Heart right ventricle (tissue), 16 donors: ENCODE measurements around the gene DIP2C. TPM values are rescaled to one million over a fixed set of nuclear protein-coding genes. Genes with fewer than 3 reads are reported as not detected.

Experiments
- ATAC-seq, 8 donors: fragments of 200-7000 bp; cut with Tn5 transposase; one replicate each; pipeline ENCODE4 v1.9.1; 2020; ENCODE audit warnings: mild to moderate bottlenecking in 8 of 8, moderate library complexity in 8 of 8, moderate number of reproducible peaks in 1 of 8
- DNase-seq, 2 donors: peaks; one replicate each; pipeline ENCODE4 v3.0.0-alpha.2; 2020
- H3K27ac ChIP-seq, 10 donors: fragments of 200-600 bp; sonication (generic) in 2 of 10; one replicate each; pipeline versions ENCODE4 v1.5.0 to v1.8.0; 2020 to 2022; ENCODE audit warnings: mild to moderate bottlenecking in 3 of 10
- H3K27me3 ChIP-seq, 7 donors: fragments of 200-600 bp; one replicate each; pipeline ENCODE4 v1.8.0; 2021 to 2022; ENCODE audit warnings: mild to moderate bottlenecking in 2 of 7
- H3K36me3 ChIP-seq, 9 donors: fragments of 200-600 bp; sonication (generic) in 1 of 9; one replicate each; pipeline versions ENCODE4 v1.5.0 to v1.8.0; 2020 to 2022; ENCODE audit warnings: mild to moderate bottlenecking in 2 of 9
- H3K4me1 ChIP-seq, 9 donors: fragments of 200-600 bp; sonication (generic) in 1 of 9; one replicate each; pipeline versions ENCODE4 v1.5.0 to v1.8.0; 2020 to 2022; ENCODE audit warnings: mild to moderate bottlenecking in 4 of 9
- H3K4me3 ChIP-seq, 10 donors: fragments of 200-600 bp; sonication (generic) in 2 of 10; one replicate each; pipeline versions ENCODE4 v1.5.0 to v1.8.0; 2020 to 2022; ENCODE audit warnings: mild to moderate bottlenecking in 7 of 10, moderate library complexity in 2 of 10
- H3K9me3 ChIP-seq, 11 donors: fragments of 200-600 bp in 10 of 11; sonication (generic) in 2 of 11; one replicate each; pipeline versions ENCODE4 v1.5.0 to v1.8.0; 2013 to 2022; ENCODE audit warnings: mild to moderate bottlenecking in 2 of 11, control low read depth in 1 of 11, moderate library complexity in 1 of 11
- WGBS, 2 donors: extraction: QIAGEN DNeasy Blood & Tissue Kit; methylation state at CpG; one replicate each; pipeline ENCODE4 v1.1.7; 2013; ENCODE audit warnings: inconsistent platforms in 1 of 2; 5-methylcytosine and 5-hydroxymethylcytosine counted together
- intact Hi-C, 10 donors: fragments of 100-400 bp; cut with DNase I; formaldehyde crosslinking; loops; one replicate each; pipeline versions ENCODE4 v1.11.1 to v1.14.2; 2022
- polyA plus RNA-seq, 2 donors: library from polyadenylated mRNA; stranded (reverse); fragments of 200-250 nt; gene quantifications; one replicate each; pipeline ENCODE4 v1.2.3, GENCODE V29; 2013
- total RNA-seq, 10 donors: library from RNA; stranded (reverse); fragmentation: NEBNext Ultra II Directional in 3 of 10; extraction: Animal tissue kit (Norgen Biotek cat#: 25700) in 3 of 10; gene quantifications; one replicate each; pipeline versions ENCODE4 v1.2.1 to v1.2.4, GENCODE V29; 2021 to 2023
- TF ChIP-seq, protein P1 (sequence below), 9 donors: fragments of 200-600 bp; sonication (generic) in 2 of 9; IDR thresholded peaks; one replicate each; pipeline versions ENCODE4 v1.5.0 to v1.8.0; 2021 to 2022; ENCODE audit warnings: antibody characterized with exemption in 9 of 9, mild to moderate bottlenecking in 5 of 9, moderate library complexity in 1 of 9
- donor health status: Arrhythmogenic right ventricular cardiomyopathy.
- donor health status: ischemic (EF 13 %, LVEDD 7.1; RV severe dilation, severe dysfunction).
- donor health status: healthy with polysubstance abuse.
- donor health status: DM: no; HTN: yes; CAD: no.
- donor health status: DM: no; HTN: no; CAD: no.
- donor health status: ischemic (EF 25% LVEDD 6.9; RV normal size, moderate dysfunction).
- donor health status: ischemic (EF 25% LVEDD 5.7; RV mildly dilated, moderate dysfunction).
- donor health status: healthy.
- donor health status: DM: yes; HTN: yes; CAD: no.
- donor health status: Ischemic cardiomyopathy.
- donor health status: ischemic (EF 35%, LVEDD 5.7; RV mildly dilated, moderate dysfunction).
- donor health status: nonischemic (EF 11% LVEDD 7.7; RV severe dilation, severe dysfunction).
- donor health status: DM: yes; HTN: yes; CAD: no.
- donor health status: PGD.
- donor health status: ischemic (EF 29% LVEDD 5.4; RV normal size, mild dysfunction).
- donor health status: nonischemic (EF 23%, LVEDD 6.1; RV moderate dilation, normal function).

Gene DIP2C
- total and polyA plus RNA-seq, 12 donors: 7.1 to 48.2 (median 33.7) TPM

DNA sequence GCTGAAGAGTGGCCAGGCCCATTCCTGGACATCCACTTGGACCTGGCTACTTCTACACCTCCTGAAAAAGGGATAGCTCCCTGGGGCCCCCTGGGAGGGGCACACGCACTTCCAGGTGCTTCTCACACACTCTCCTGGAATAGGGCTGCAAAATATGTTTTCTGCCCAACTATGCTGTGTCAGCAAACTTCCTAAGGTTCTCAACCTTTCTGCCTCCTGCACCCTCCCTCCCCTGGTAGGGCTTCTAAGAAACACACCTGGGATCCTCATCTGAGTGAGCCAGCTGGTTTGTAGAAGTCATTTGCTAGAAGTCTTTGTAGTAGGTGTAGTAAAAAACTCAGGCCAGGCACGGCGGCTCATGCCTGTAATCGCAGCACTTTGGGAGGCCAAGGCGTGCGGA is 417.7 kb downstream of the DIP2C start:
- intact Hi-C loops: no loop called here
- 94 to 96% methylated on average over 6 of the region's 6 CpGs for WGBS, 2 donors

DNA sequence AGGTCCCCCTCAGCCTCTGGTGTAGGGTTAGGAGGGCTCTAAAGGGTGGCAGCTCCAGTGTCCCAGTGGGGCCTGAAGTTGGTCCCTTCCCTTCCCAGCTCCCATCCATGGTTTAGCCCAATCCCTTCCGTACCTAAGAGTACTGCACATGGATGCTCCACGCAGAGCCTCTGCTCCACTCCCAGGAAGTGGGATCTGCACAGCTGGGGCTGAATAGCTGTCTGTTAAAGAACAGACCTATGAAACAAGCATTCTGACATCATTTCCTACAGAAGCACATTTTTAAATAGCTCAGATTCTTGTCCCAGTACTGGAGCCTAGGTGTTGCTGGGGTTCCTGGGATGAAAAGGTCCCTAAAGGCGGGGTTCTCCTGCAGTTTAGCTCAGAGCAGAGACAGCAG is 418.3 kb downstream of the DIP2C start:
- no peak for ATAC-seq
- WGBS, 2 donors: 69% methylated on average over 3 of the region's 3 CpGs
- intact Hi-C loops: no loop called here

More for the DNA sequence above, 417.7 kb downstream of the DIP2C start:
- H3K4me3 ChIP-seq: no peak overlapping the region
- H3K36me3 ChIP-seq: peaks cover 0 to 21% (median 0%) of the 10 kb centered on the region in 9 donors
- H3K9me3 ChIP-seq: no peaks in the 10 kb centered on the region
- no peak overlapping the region for H3K27ac ChIP-seq
- H3K27me3 ChIP-seq: no peaks in the 10 kb centered on the region
- no peak for DNase-seq
- H3K4me1 ChIP-seq: no peaks in the 10 kb centered on the region
- TF ChIP-seq, protein P1, sequence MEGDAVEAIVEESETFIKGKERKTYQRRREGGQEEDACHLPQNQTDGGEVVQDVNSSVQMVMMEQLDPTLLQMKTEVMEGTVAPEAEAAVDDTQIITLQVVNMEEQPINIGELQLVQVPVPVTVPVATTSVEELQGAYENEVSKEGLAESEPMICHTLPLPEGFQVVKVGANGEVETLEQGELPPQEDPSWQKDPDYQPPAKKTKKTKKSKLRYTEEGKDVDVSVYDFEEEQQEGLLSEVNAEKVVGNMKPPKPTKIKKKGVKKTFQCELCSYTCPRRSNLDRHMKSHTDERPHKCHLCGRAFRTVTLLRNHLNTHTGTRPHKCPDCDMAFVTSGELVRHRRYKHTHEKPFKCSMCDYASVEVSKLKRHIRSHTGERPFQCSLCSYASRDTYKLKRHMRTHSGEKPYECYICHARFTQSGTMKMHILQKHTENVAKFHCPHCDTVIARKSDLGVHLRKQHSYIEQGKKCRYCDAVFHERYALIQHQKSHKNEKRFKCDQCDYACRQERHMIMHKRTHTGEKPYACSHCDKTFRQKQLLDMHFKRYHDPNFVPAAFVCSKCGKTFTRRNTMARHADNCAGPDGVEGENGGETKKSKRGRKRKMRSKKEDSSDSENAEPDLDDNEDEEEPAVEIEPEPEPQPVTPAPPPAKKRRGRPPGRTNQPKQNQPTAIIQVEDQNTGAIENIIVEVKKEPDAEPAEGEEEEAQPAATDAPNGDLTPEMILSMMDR (IDR thresholded peaks at IDR 0.05): no peak
- no peak for ATAC-seq

DNA sequence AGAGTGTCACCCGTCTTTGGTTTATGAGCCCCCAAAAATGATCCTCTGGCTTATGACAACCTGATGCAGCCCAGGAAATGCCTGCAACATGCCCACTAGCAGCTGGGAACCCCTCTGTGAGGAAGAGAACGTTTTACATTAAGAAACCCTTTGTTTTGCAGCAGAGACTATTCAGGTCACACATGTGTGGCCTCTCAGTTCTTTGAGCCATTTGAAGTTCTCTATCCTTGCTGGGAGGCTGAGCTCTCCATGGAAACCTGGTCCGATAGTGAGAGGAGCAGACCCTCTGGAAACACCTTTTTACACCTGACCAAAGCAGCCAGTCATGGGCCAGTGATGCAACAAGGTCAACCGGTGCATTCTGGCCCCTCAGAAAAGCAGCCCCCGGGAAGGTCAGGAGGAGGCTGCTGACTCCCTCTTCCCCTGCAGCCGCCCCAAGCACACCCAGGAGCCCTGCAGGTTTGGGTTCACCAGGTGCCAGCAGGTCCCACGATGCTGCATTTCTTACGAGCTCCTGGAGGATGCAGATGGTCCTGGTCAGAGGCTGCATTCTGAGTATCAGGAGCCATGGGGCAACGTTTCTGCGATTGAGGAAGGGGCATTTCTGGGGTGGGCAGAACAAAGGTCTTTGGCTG is 419.9 kb downstream of the DIP2C start:
- TF ChIP-seq, protein P1 (IDR thresholded peaks at IDR 0.05): no peak
- Histone ChIP-seq H3K27me3 (no peaks in the 10 kb centered on the region), H3K9me3 (no peaks in the 10 kb centered on the region), H3K4me1 (no peaks in the 10 kb centered on the region), H3K4me3 (no peak overlapping the region), H3K36me3 (no peaks in the 10 kb centered on the region), H3K27ac (no peak overlapping the region)
- WGBS, 2 donors: 79 to 85% methylated on average over 10 of the region's 10 CpGs
- intact Hi-C loops: no loop called here
- DNase-seq: no peak
- ATAC-seq: no peak

More for the DNA sequence above, 418.3 kb downstream of the DIP2C start:
- Histone ChIP-seq H3K27me3 (no peaks in the 10 kb centered on the region), H3K27ac (no peak overlapping the region), H3K4me3 (no peak overlapping the region), H3K36me3 (peaks cover 0 to 16% (median 0%) of the 10 kb centered on the region in 9 donors), H3K9me3 (no peaks in the 10 kb centered on the region), H3K4me1 (no peaks in the 10 kb centered on the region)
- TF ChIP-seq, protein P1 (IDR thresholded peaks at IDR 0.05): no peak
- DNase-seq: no peak

DNA sequence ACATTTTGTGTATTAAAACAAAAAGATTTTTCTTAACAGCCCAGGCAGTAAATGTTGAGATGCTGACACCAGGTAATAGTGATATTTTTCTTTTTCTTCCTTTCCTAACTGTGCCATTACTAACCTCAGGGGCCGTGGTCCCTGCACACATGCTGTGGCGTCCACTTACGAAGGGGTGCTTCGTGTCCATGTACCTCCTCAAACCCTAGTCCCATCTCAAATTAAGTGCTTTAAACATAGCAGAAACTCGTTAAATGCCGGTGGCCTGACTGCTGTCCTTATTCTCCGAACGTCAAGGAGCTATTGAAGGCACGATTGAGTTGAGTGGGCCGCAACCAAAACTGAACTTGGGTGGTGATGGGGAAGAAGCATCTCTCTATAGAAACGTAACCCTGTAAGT is 421.8 kb downstream of the DIP2C start:
- Histone ChIP-seq H3K4me3 (no peak overlapping the region), H3K36me3 (no peaks in the 10 kb centered on the region), H3K27ac (no peak overlapping the region), H3K9me3 (no peaks in the 10 kb centered on the region), H3K27me3 (no peaks in the 10 kb centered on the region), H3K4me1 (no peaks in the 10 kb centered on the region)
- 89 to 92% methylated on average over 11 of the region's 11 CpGs for WGBS, 2 donors
- ATAC-seq: no peak
- TF ChIP-seq, protein P1 (IDR thresholded peaks at IDR 0.05): no peak
- DNase-seq: no peak
- intact Hi-C loops: no loop called here
